HFFc6 (cell line): ENCODE data around the gene HYCC1. TPM values are rescaled to one million over a fixed set of nuclear protein-coding genes. Genes with fewer than 3 reads are reported as not detected.
"Not testable (repeated sequence)": the region's sequence is repeated elsewhere in the genome, so short reads cannot be mapped to it uniquely, and the experiment has no call there.

Experiments used
- DNase-seq: peaks from one replicate; pipeline ENCODE4 v3.0.0-alpha.2; 2018
- H3K27ac Mint-ChIP-seq: 2 replicates; pipeline ENCODE4 v1.8.0; 2020; ENCODE audit warnings: mild to moderate bottlenecking, mixed read lengths
- H3K27me3 Mint-ChIP-seq: 2 replicates; pipeline ENCODE4 v1.8.0; 2021; ENCODE audit warnings: mild to moderate bottlenecking, moderate library complexity, mixed read lengths; ENCODE audit not compliant: insufficient read depth
- H3K36me3 Mint-ChIP-seq: 2 replicates; pipeline ENCODE4 v1.8.0; 2021; ENCODE audit warnings: low read depth, mixed read lengths
- H3K4me1 Mint-ChIP-seq: 2 replicates; pipeline ENCODE4 v1.8.0; 2020; ENCODE audit warnings: low read depth, mixed read lengths
- H3K4me3 Mint-ChIP-seq: 2 replicates; pipeline ENCODE4 v1.8.0; 2020; ENCODE audit warnings: mild to moderate bottlenecking, moderate library complexity, mixed read lengths
- H3K9me3 Mint-ChIP-seq: 2 replicates; pipeline ENCODE4 v1.8.0; 2020; ENCODE audit warnings: mild to moderate bottlenecking, mixed read lengths
- CTCF ChIP-seq: fragments of 200-600 bp; sonication (generic); IDR thresholded peaks from 2 replicates; pipeline ENCODE4 v1.5.0; 2021; ENCODE audit warnings: antibody characterized with exemption, mild to moderate bottlenecking
- total RNA-seq, 6 experiments: library from RNA; stranded (reverse); fragmentation: NEBNext Ultra II Directional; extraction: Animal tissue kit (Norgen Biotek cat#: 25700); gene quantifications; 2 replicates in 1 of 6; 3 replicates in 5 of 6; pipeline ENCODE4 v1.2.3, GENCODE V29; 2021

The HYCC1 gene
- total RNA-seq, 6 experiments from 2014 or later, result 88.5 to 104 (median 95.0) TPM

GRCh38 chr7:22979861-22980260, 34.1 kb downstream of the HYCC1 start:
- no peak for TF ChIP-seq CTCF
- Mint-ChIP-seq H3K4me1 (peaks cover 79% of the 10 kb centered on the region), H3K27ac (peak overlapping the region; percentile 95), H3K36me3 (peaks cover 38% of the 10 kb centered on the region), H3K9me3 (no peaks in the 10 kb centered on the region), H3K27me3 (no peaks in the 10 kb centered on the region; the same call in 1 of the 2 replicates), H3K4me3 (peak overlapping the region; percentile 81)
- no peak for DNase-seq

GRCh38 chr7:22979251-22979650, 34.7 kb downstream of the HYCC1 start:
- H3K36me3 Mint-ChIP-seq, result peaks cover 39% of the 10 kb centered on the region
- DNase-seq, result no peak
- H3K9me3 Mint-ChIP-seq, result no peaks in the 10 kb centered on the region
- H3K27ac Mint-ChIP-seq, result peak overlapping the region; percentile 95
- TF ChIP-seq CTCF, result no peak
- peaks cover 73% of the 10 kb centered on the region for H3K4me1 Mint-ChIP-seq
- peak overlapping the region; percentile 81 for H3K4me3 Mint-ChIP-seq
- H3K27me3 Mint-ChIP-seq, result no peaks in the 10 kb centered on the region

- not testable (repeated sequence) for H3K27ac Mint-ChIP-seq, H3K4me3 Mint-ChIP-seq, H3K9me3 Mint-ChIP-seq, H3K27me3 Mint-ChIP-seq, DNase-seq
- H3K36me3 Mint-ChIP-seq, result peaks cover 44% of the 10 kb centered on the region
- H3K4me1 Mint-ChIP-seq, result peaks cover 36% of the 10 kb centered on the region
Observed at GRCh38 chr7:22974636-22975035, 39.3 kb downstream of the HYCC1 start.

- Mint-ChIP-seq H3K9me3 (no peaks in the 10 kb centered on the region), H3K4me1 (peaks cover 12% of the 10 kb centered on the region), H3K27me3 (no peaks in the 10 kb centered on the region), H3K27ac (no peak overlapping the region), H3K4me3 (no peak overlapping the region), H3K36me3 (peaks cover 59% of the 10 kb centered on the region)
- DNase-seq, result no peak
- TF ChIP-seq CTCF, result no peak
Observed at GRCh38 chr7:22972207-22972606, 41.7 kb downstream of the HYCC1 start.

- Mint-ChIP-seq H3K27me3 (no peaks in the 10 kb centered on the region), H3K27ac (no peak overlapping the region), H3K36me3 (peaks cover 44% of the 10 kb centered on the region), H3K9me3 (no peaks in the 10 kb centered on the region), H3K4me1 (peaks cover 8% of the 10 kb centered on the region), H3K4me3 (no peak overlapping the region)
- no peak for DNase-seq
- no peak for TF ChIP-seq CTCF
Observed at GRCh38 chr7:22969010-22969431, 44.9 kb downstream of the HYCC1 start.

Other genes starting within 250 kb of the HYCC1 start
- gene TOMM7, start 191.3 kb downstream of the HYCC1 start, total RNA-seq, result 100 to 1,000 TPM; 234 to 372 (median 324) TPM
- 10 to 100 TPM; 23.1 to 31.2 (median 29.5) TPM for gene KLHL7, start 91.7 kb upstream of the HYCC1 start, total RNA-seq
- gene NUP42, start 167.9 kb upstream of the HYCC1 start, total RNA-seq, result 10 to 100 TPM; 13.5 to 19.9 (median 19.1) TPM
- 10 to 100 TPM; 19.3 to 48.8 (median 44.1) TPM for gene GPNMB, start 232.6 kb upstream of the HYCC1 start, total RNA-seq